Right kidney (tissue), 1 donor: Measurements from ENCODE around the gene ACSS1.

ENCODE experiments used
- DNase-seq: peaks from one replicate; pipeline ENCODE4 v3.0.0-alpha.2; 2016

ACSS1 gene

DNA sequence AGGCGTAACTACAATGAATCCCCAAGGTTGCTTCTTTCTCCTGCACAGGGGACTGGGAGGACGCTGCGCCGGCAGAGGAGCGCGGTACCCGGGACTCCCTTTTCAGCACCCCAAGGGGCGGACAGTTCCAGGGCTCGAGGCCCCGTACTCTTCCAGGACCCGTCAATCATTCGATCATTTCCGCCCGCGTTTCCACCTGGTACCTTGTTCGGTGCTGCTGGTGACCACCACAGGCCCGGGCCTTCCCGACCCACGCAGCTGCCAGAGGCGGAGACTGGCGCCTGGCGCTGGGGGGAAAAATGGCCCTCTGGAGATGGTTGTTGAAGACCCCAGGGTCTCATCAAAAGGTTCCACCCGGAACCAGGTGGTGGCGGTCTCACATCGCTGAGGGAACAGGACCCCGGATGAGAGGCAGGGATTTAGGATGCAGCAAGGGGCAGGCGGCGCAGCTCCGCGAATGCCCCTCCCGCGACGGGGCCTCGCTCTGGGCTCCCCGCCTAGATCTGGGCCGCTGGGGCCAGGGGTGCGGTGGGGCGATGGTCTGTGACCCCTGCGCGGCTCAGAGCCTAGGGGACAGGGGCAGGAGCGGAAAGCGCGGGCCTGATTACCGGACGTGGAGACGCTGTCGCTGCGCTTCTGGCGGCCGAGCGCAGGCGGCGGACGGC is 23.3 kb upstream of the ACSS1 start:
- DNase-seq, result peak; percentile 63

DNA sequence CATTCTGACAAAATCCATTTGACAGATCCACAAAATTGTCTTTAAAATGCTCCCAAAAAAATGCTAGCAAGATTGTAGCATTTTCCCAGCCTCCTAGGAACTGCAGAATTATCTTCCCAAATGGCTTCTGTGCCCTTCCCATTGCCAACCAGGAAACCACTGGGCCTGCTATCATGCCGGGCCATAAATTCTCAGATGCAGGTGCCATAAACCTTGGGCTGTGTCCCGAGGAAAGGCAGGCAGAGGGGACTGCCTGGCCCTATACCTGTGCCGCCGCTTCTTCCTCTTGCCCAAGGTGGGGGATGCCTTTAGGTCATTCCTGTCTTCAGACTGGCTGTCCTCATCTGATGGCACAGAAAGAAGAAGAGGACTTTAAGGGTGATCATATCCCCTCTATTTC is 21.2 kb upstream of the ACSS1 start:
- no peak for DNase-seq

- DNase-seq, result no peak
These were observed 20.7 kb upstream of the ACSS1 start for GRCh38 chr20:25078662-25079061.

DNA sequence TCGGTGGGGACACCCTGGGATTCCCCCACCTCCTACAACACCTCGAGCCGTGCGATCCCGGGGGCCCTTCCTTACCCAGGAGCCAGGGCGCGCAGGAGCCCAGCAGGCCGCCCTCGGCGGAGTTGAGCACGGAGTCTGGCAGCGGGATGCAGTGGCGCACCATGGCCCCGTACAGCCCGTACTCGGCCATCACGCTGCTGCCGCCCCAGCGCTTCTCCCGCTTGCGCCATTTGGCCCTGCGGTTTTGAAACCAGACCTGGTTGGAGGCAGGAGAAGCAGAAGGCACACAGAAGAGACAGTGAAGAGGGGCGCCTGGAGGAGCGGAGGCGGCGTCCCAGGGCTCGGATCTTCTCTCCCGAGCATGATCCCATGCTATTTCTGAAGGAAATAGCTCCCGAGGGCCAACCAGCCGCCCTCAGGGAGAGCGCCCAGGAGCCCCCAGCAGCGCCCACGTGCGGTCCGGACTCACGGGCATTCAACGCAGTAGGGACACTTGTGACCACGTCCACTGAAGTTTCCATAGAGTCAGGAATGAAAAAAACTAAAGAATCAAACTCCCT is 19.8 kb upstream of the ACSS1 start:
- no peak for DNase-seq

GRCh38 chr20:25076731-25077609 is 19.0 kb upstream of the ACSS1 start:
- DNase-seq, result no peak

DNA sequence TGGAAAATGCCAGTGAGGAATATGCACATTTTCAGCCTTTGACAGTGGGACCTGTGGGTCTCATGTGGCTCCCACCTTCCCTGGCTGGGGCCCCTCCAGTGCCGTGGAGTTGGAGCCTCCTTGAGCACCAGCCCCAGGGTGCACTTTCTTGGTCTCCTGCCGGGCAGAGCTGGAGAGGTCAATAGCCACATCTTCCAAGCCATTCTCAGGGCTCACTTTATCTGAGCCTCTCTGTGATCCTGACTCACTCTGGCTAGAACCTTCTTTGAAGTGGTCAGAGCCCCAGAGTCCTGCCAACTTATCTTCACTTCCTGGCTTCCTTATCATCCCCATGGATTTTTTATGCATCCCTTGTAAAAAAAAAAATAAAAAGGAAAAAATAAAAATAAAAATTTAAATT is 18.3 kb upstream of the ACSS1 start:
- DNase-seq, result no peak

DNA sequence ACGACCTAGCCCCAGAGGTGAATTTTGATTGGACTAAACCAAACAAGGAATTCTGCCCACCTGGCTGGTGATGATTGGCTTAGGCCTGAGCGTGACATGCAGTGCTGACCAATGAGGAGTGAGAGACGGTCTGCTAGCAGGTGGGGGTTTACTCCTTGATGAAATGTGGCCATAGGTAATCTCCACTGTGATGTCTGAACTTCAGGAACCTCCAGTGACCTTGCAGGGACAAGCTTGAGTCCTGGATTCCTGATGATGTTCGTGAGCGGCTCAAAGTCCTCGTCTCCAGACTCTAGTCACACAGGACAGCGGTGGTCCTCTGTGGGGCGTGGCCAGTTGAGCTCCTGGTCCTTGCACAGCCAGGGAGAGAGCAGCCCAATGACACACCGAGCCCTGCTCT is 15.6 kb upstream of the ACSS1 start:
- DNase-seq, result no peak

DNA sequence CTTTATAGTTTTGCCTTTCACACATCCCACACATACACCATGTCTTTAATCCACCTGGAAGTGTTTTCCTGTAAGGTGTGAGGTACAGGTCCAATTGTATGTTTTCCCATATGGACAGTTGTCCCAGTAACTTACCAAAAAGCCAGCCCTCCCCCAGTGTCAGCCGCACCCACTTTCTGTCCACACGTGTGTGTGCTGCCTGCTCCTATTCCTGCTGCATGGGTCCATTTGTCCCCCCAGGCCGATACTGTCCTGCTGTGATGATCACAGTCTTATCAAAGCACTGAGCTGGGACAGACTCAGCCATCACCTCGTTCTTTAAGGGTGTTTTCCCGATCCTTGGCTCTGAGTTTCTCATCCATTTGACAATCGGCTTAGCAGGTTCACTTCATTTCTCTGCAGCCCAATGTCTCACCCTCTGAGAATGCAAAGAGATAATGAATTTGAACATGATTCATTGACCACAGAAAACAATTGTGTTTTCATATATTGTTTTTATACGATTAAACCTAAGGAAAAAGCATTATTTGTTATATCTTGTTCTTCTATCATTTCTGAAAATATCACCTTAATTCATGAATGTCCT is 14.4 kb upstream of the ACSS1 start:
- no peak for DNase-seq

GRCh38 chr20:25071734-25072133 is 13.8 kb upstream of the ACSS1 start:
- DNase-seq, result no peak

- DNase-seq, result no peak
These were observed 13.0 kb upstream of the ACSS1 start for GRCh38 chr20:25070821-25071473.

DNA sequence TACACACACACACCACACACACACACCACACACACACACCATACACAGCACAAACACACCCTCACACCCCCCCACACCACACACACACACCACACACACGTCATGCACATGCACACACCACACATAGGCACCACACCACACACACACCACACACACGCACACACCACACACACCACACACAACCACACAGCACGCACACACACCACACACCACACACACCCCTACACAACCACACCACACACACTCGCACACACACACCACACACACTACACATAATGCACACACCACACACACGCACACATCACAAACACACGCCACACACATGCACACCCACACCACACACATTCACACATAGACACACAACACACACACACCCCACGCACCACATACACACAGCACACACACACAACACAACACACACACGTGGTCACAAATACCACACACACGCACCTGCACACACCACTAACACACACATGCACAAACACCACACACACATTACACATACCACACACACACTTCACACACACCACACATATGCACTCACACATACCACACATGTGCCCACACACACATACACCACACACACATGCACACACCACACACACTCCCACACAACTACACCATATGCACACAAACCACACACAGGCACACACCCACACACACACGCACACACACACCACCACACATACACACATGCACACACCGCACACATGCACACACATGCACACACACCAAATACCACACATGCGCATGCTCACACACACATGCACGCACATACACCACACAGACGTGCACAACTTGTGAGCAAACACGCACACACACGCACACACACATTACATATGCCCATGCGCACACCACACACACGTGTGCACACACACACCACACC is 9.4 kb upstream of the ACSS1 start:
- DNase-seq, result no peak

GRCh38 chr20:25066386-25066785 is 8.4 kb upstream of the ACSS1 start:
- no peak for DNase-seq

DNA sequence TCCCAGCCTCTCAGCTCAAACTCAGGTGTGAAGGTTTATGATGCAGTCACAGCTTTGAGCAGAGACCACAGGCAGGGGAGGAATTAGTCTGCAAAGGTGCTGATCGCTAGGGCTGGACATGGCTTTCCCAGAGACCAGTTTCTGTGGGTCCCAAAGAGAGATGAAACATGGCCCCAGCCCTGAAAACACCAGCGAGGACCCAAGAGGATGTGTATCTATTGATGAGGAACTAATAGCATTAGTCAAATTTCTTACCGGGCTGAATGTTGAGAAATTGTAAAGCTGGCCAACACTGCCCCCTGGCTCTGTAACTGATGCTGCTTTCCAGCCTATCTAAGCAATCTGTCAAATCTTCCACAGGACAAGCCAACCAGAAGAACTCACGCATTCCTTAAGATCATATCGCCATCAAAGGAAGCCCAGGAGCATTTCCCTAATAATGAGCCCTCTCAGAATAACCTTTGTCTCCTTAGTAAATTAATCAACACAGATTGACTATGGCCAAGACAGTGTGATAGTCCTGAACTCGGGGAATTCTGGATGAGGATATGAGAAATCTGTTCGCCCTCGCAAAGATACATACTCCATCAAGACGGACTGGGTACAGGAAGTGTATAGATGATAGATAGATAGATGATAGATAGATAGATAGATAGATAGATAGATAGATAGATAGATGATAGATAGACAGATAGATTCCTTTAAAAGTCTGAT is 7.8 kb upstream of the ACSS1 start:
- DNase-seq, result no peak

- DNase-seq, result no peak
These were observed 7.2 kb upstream of the ACSS1 start for GRCh38 chr20:25065072-25065624.

DNA sequence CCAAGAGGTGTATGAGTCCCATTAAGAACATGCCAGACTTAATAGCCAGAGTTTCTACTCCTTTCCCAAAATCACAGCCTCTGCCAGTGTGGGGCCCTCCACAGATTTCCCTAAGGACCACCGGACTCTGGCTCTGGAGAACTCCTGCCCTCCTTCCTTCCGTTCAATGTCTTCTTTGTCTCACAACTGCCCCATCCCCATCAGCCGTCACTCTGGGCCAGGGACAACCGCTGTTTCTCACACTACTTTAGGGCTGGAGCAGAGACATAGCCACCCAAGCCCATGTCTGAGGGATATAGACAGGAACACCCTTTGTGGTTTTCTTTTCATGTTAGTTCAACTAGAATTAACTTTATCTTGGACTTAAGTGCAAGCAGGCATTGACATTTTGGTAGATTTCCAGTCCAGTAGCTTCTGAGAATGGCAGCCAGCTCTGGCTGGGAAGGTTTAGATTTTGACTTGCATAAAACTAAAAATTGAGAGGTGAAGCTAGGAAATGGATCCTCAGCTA is 6.7 kb upstream of the ACSS1 start:
- DNase-seq, result no peak

GRCh38 chr20:25063981-25064380 is 6.0 kb upstream of the ACSS1 start:
- no peak for DNase-seq

- no peak for DNase-seq
These were observed 5.6 kb upstream of the ACSS1 start for GRCh38 chr20:25063546-25063945.

DNA sequence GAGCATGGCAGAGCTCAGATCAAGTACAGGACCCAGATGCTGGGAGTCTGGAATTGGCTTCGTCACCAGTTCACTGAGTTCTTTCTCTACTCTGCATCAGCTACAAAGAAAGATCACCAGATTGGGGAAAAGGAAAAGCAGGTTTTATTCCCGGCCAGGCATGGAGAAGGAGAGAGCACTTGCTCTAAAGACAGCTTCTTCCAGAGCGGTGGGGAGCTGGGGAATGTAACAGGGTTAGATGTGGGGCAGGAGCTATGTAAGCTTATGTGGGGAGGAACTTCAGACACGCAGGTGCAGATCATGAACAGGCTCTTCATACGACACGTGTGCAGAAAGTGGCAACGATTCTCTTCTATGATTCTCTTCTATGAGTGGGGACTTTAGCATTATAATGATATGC is 4.9 kb upstream of the ACSS1 start:
- DNase-seq, result no peak

DNA sequence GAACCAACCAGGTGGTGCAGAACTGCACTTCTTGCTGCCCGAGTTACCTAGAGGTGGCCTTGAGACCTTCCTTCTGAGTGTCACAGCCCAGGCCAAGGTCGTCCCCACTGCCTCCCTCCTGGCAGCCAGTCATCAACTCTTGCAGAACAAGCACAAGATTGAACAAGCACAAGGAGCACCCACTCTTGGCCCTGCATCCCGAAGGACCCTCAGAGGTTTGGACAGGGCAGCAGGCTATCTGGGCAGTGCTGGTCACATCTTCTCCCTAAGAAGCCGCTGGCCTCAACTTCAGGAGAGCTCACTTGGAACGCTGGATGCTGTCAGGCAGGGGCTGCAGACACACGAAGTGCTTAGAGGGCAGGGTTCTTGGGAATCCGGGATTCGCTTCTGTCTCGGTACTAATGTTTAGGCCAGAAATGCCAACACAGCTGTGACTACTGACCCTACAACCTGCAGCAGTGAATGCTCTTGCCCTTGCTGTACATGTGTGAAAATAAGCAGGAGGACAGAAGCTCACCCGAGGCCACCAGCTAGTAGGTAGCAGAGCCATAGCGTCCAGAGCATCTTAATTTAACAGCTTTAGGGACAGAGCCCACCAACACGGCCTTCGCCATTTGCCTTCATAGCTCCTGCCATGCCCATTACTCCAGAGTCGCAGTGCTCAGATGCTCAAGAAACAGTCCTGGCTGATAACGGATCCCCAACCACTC is 4.0 kb upstream of the ACSS1 start:
- DNase-seq, result no peak
